GM18861 (cell line): Measurements from ENCODE around the gene SMYD3.
A peak's percentile ranks its signal among the peaks of the same experiment; 100 is the strongest.

Experiments used
- ATAC-seq: cut with Tn5 transposase; IDR thresholded peaks from one replicate; pipeline ENCODE4 v1.9.1; 2021; ENCODE audit not compliant: unreplicated experiment

Gene SMYD3

GRCh38 chr1:246117066-246117791 lies 389.9 kb downstream of the SMYD3 start:
- ATAC-seq: peak; percentile 91

GRCh38 chr1:246114369-246114768 lies 392.7 kb downstream of the SMYD3 start:
- no peak for ATAC-seq

- ATAC-seq: no peak
Observed at GRCh38 chr1:246113555-246114095, 393.5 kb downstream of the SMYD3 start.

GRCh38 chr1:246111570-246111969 lies 395.5 kb downstream of the SMYD3 start:
- ATAC-seq: no peak

- no peak for ATAC-seq
Observed at GRCh38 chr1:246110343-246111219, 396.5 kb downstream of the SMYD3 start.

- no peak for ATAC-seq
Observed at GRCh38 chr1:246108278-246108925, 398.7 kb downstream of the SMYD3 start.

- no peak for ATAC-seq
Observed at GRCh38 chr1:246107516-246108277, 399.4 kb downstream of the SMYD3 start.

GRCh38 chr1:246106342-246106763 lies 400.7 kb downstream of the SMYD3 start:
- ATAC-seq: peak; percentile 81

- no peak for ATAC-seq
Observed at GRCh38 chr1:246104927-246105326, 402.2 kb downstream of the SMYD3 start.

- no peak for ATAC-seq
Observed at GRCh38 chr1:246099570-246099969, 407.5 kb downstream of the SMYD3 start.

GRCh38 chr1:246096356-246096755 lies 410.7 kb downstream of the SMYD3 start:
- ATAC-seq: no peak

GRCh38 chr1:246095443-246095842 lies 411.6 kb downstream of the SMYD3 start:
- no peak for ATAC-seq

GRCh38 chr1:246093230-246093629 lies 413.8 kb downstream of the SMYD3 start:
- ATAC-seq: no peak

GRCh38 chr1:246092136-246092535 lies 414.9 kb downstream of the SMYD3 start:
- ATAC-seq: no peak

GRCh38 chr1:246091477-246091876 lies 415.6 kb downstream of the SMYD3 start:
- no peak for ATAC-seq

GRCh38 chr1:246086191-246086590 lies 420.9 kb downstream of the SMYD3 start:
- no peak for ATAC-seq

GRCh38 chr1:246083416-246083815 lies 423.7 kb downstream of the SMYD3 start:
- no peak for ATAC-seq

GRCh38 chr1:246081856-246082668 lies 425.0 kb downstream of the SMYD3 start:
- no peak for ATAC-seq

GRCh38 chr1:246081138-246081702 lies 425.9 kb downstream of the SMYD3 start:
- ATAC-seq: no peak
